GF-D8 (cell line): Measurements from ENCODE around the gene ASXL3.

Experiments
- DNase-seq: peaks from one replicate; lab custom pipeline; 2025; lab: John Stamatoyannopoulos, UW

ASXL3 gene

DNA sequence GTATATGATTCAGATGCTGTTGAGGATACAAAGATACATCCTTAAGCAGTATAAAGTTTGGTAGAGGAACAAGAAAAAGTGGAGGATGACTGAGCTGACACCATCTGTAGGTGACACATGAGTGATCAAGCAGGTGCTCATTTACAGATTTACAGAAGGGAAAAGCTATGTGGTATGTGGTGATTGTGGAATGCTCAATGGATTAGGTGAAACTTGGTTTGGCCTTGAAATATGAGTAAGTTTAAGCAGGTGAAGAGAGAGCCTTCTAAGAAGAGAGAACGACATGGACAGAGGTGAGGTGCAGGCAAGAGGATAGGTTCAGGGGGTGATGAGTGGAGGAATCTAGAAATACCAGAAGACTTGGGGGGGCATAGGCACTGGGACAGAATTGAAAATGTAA lies 5.9 kb downstream of the ASXL3 start:
- no peak for DNase-seq

DNA sequence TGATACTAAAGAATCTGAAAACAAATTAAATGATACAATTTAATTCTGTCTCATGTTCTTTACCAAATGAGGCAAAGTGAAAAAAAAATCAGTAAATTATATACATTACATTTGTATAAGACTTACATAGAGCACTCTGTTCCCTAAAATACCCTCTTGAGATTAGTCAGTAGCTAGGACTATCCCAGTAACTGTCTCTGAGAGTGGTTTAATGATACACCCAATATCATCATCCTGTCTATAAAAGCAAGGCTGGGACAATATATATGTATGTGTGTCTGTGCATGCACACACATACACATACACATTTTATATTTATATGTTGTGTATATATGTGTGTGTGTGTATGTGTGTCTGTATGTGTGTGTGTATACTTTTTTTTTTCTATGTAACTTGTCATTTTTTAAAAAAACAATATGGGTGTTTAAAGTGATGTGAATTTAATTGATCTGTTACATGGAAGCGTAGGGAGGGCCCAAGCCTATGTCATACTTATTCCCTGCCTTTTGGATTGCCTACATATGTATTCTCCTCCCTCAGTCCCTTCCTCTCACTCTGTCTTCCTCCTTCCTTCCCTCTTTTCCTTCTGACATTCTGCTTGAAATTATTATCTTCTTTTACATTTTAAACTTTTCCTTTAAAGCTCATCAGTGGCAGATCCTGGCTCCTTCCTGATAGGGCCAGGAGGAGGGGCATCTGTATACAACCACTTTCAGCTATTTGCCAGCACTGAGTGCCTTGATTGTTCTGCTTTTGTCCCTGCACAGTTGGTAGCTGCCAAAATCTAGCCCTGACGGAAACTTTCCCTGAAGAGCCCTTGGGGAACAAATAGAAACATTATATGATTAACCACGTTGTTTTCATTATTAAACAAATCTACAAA lies 6.8 kb downstream of the ASXL3 start:
- no peak for DNase-seq

DNA sequence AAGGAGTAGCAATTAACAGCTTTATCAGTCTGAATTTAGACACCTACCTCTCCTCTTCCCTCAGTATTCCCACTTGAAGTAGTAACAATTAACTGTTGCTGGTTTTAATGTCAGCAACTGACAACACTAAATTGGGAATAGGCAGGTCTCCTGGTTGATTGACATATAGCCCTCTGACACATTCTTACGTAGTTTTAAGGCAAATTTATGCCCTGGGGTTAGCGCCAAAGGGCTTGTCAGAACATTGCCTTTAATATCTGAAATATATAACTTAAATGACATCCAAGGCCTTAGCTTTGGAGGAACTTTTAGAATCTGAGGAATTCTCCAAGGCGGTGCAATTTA lies 7.4 kb downstream of the ASXL3 start:
- DNase-seq: no peak

DNA sequence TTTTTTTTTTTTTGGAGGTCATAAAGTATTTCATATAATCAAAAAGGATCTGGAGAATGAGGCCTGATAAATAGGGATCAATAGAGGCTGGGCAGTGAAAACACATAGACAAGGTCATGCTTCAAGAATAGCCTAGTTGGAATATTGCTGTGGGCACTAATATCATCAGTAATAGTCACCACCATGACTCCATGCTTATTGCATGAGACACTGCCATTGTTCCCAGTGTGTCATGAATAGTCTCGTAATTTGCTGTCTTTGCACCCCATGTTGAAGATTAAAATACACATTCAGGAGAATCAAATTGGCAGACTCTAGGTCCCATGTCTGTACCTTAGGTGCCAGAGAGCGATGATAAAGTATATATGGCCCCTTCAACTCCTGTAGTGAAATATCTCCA lies 10.3 kb downstream of the ASXL3 start:
- DNase-seq: no peak

DNA sequence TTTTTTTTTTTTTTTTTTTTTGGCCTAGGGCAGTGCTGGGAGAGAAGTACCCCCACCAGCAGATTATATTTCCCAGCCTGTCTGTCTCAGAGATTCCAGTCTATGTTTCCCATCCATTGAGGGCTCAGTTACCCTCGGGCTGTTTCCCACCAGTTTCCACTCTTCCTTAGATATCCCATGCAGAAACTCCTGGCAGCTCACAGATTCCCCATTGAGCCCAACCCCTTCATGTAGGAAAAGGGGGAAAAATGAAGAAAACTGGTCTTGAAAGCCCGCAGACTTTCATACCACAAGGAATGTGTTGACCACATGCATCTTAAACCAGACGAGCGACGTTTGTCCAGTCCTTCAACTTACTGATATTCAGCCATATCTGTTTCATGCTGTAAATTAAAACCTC lies 15.2 kb downstream of the ASXL3 start:
- DNase-seq: no peak

DNA sequence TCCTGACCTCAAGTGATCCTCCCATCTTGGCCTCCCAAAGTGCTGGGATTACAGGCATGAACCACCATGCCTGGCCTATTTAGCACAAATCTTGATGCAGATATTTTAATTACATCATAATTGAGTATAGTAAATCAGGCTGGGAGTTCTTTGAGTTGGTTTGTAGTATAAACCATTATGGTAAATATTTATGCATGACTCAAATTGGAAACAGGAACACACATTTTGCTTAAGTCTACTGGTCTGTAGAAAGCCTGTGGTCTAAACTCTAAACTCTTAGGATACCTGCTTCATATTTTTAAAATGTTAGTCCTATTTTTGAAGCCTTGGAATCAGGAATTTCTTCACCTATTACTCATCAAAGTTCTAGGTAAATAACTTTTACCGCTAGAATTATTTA lies 16.8 kb downstream of the ASXL3 start:
- no peak for DNase-seq

DNA sequence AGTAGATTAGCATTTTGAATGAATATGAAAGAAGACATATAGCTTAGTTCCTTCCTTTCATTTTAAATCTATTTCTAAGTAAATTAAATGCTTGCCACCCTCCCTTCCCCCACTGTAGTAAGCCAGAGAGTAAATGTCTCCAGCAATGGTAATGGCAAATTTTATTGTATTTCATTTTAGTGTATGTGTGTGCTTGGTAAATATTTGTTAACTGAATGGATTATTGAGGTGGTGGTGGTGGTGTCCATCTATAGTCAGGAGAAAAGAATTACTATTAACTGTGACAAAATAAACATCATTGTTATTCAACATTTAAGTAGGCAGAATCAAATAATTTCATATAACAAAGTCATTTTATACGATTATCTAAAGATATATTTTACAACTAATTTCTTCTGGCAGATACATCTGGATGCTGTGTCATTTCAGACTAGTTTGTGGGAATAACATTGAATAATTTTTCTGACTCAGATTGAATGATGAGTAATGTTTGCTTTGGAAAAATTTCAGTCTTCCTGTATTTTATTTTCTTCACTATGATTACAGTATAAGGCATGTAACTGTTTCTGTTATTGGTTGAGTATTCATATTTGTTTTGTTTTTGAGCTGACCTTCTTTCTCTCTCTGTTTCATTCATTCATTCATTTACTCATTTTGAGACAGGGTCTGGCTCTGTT lies 18.3 kb downstream of the ASXL3 start:
- DNase-seq: no peak

DNA sequence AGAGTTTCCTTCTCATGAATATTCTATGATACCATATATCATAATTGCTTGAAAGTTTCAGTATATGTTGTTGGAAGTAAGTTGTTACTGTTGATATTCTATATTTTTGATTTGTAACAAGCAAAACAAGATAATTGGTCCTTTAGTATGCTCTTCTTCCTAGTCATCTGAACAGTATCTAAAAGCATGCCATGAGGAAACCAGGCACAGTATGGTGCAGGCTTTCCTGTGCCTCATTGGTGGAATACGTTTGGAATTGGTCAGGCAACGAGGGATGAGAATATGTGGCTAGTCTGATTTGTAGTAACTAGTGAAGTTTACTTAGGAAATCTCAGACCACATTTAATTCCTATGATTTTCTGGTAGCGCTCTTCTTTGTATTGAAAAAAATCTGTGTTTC lies 22.8 kb downstream of the ASXL3 start:
- DNase-seq: no peak

DNA sequence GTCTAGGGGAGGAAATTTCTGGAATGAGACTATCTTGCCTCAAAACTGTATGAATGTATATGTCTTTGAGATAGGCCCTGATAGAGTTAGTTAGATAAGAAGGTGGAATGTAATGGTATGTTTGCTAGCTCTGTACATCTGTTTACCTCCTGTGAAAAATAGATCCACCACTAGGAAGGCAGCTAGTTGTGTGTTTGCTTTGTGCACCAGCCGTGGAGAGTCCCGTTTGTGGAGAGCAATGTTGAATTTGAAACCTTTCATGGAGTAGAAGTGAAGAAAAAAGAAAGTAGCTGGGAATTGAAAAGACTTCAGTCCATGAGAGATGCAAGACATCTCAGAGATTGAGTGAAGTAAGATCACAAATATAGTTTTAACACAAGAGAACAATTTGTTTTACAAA lies 25.4 kb downstream of the ASXL3 start:
- no peak for DNase-seq

DNA sequence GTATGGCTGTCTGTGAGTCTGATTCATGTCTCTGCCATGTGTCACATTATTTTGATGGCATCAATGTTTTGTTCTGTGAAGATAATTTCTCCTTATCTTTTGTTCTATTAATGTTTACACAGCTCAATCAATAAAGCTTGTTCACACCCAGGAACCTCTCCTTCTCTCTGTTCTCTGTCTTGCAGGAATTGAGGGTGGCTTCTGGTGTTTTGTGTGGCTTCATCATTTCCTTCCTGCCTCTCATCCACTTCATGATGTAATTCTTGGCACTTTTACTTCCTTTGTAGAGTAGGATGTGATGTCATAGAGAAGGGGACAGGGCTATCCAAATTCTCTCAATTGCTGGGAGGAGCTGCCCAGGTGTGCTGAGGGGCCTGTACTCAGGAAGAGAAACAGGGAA lies 27.2 kb downstream of the ASXL3 start:
- peak; percentile 56 for DNase-seq

DNA sequence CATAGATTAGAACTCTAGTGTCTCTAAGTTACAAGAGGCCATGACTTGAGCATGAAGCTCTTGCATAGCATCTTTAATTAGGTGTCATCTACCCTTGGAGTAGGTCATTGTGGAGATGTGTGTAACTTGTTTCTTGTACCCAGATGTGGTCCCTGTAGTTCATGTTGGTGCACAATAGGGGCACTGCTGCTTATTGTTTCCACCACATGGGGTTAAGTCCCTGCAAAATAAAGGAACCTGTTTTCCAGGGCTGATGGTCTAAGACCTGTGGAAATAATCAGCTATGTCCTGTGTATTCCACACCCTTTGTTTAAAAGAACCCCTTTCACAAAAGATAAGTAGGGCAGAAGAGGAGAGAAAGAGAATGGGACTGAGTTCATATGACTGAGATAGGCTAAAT lies 28.6 kb downstream of the ASXL3 start:
- DNase-seq: no peak

DNA sequence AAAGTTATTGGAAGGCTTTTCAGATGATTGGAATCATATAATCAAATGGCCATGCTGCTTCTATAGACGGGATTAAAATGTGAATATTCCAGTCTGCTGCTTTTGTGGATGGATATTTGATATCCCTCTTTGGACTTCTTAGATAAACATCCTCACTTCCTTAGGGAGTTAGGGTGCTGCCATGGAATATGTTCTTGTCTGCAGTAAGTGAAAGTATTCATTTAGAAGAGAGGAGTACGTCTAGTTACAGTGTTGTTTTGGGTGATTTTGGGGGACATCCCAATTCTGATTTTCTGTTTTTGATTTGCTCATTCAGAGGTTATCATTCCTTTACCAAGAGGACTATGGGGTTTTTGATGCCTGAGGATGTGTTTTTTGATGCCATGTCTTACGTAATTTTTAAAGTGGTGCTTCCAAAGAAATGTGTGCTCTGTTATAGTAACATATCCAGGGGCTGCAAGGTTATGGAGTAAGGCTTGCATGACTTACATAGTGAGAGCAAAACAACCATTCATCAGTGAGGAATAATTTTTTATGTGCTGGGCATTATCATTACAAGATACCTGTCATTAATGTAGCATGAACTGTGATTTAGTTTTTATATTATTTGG lies 33.6 kb downstream of the ASXL3 start:
- no peak for DNase-seq

DNA sequence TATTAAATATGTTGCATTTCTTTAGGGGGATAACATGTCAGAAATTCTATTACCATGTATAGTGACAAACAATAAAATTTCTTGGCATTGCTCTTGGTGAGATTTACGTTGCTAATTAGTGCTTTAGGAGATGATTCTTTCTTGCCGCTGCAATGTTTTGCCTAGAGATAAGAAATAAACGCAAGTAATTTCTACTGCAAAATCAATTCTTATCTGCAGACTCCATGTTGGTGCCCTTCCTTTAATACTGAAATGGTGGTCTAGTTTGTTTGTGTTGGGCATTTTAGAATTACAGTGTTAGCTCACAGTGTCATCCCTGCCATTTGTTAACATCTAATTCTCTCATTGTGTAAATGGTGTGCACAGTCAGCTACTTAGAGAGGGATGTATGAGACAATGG lies 34.6 kb downstream of the ASXL3 start:
- DNase-seq: no peak

DNA sequence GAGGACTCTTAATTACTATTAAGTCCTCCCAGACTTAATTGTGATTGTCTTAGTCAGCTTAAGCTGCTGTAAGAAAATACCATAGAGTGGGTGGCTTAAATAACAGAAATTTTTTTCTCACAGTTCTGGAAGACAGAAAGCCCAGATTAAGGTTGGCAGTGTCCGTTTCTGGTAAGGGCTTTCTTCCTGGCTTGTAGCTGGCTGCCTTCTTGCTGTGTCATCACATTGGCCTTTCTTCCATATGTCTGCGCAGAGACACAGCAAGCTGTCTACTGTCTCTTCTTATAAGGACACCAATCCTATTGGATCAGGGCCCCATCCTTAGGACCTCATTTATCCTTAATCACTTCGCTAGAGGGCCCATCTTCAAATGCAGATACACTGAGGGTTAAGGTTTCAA lies 38.5 kb downstream of the ASXL3 start:
- no peak for DNase-seq

DNA sequence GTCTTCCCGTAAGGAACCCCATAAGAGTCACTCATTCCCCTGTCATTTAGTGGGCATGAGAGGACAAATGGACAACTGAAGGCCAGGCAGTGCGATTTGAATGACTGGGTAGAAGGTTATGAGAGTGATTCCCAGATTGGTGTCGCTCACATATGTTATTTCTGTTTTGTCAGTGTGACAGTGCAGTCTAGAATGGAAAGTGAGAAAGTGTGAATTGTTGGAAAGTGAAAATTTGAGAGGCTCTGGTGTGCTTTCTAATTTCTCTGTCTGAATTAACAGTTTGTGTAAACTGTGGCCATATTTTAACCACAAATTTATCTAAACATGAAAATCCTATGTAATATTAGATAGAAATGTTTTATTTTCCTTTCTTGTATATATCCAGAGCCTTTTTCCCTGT lies 49.1 kb downstream of the ASXL3 start:
- DNase-seq: no peak

DNA sequence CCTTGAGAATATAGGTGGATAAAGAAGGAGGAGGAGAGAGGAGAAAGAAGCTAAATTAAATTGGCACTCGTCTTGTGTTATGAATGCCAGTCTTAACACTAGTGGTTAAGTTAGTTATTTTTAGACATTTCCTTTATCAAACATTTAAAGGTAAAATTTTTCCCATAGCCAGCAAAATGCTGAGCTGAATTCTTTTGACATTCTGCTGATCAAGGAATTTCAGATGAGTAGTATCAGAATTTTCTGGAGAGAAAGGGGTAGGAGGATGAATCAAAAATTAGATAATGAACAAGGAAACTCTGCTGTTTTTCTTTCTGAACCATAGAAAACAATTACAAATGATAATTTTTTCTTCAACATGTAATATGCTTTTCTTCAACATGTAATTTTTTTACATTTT lies 52.5 kb downstream of the ASXL3 start:
- DNase-seq: no peak

DNA sequence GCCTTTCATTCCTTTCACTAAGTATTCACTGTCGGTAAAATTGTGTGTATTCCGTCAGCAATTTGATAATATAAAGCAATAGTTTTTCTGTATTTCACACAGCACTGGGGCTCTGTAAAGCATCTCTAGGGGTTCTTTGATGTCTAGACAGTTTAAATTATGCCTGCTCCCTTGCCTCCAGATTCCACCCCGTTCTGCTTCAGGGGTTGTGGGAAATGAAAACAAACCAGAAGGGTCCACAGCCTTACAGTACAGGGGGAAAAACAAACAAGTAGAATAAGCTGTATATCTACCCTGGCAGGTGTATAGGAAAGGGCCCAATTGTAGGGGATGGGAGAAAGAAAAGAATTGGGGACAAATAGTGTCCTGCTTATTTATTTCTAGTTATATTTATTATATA lies 63.1 kb downstream of the ASXL3 start:
- DNase-seq: no peak

DNA sequence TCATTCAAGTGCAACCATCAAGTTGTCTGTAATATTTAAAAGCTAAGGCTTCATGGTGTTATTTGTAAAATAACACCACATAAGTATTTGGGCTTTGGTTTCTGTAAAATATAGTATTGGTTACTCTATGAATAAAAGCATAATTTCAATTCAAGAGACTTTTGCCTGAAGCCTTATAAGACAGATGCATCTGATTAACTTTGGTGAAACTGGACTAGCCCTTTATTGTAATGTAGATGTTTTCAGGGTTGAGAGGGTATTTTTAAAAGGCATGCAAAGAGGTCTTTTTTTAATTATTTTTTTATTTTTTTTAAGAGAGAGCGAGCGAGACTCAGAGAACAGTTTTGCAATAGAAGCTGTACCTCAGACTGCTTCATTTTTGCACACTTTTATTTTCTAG lies 66.5 kb downstream of the ASXL3 start:
- DNase-seq: no peak

DNA sequence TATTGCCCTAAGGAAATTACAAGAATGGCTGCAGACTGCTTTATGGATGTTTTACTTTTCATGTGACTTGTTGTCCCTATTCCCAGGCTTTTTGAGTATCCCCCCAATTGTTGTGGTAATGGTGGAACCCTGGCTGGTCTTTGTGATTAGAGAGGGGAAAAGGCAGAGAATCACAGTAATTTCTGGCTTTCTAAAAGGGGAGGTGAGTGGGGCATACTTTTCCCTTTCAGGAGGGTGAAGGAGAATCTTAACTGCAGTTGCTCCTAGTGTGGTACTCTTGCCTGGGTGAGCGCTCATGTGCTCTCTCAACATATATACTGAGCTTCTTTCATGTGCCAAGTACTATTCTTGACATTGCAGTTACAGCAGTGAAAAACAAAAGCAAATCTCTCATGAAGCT lies 69.3 kb downstream of the ASXL3 start:
- DNase-seq: no peak

DNA sequence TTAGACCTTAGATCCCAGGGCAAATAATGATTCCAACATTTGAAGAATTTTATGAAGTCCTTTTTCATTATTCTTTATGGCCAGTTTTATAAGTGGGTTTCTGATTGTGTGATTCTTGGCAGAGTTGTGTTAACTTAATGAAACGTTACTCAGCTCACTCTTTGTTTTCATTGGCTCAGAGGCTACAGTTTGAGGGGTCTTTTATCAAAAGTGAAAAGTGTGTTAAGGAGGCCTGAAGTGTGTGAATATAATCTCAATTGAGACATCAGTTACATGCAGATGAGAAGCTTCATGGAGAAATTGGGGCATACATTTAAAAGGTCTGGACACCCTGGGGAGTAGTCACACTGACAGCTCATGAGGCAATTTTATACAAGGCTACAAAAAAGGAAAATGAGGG lies 74.6 kb downstream of the ASXL3 start:
- no peak for DNase-seq

DNA sequence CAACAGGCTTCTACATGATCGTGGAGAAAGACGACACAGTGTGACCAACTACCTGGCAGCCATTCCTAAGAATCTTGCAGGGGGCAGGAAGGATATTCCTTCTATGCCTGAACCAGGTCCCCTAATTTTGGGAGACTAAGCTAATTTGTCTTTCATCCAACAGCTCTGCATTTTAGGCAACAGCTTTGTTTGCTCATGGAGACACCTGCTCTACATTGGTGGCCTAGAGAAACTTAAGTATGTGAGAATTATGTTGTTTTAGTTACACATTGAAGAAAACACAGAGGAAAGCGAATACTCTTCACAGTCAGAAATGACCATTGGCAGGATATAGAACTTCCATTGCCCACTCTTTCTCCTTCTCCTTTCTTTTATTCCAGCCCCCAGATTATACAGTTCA lies 75.2 kb downstream of the ASXL3 start:
- no peak for DNase-seq

DNA sequence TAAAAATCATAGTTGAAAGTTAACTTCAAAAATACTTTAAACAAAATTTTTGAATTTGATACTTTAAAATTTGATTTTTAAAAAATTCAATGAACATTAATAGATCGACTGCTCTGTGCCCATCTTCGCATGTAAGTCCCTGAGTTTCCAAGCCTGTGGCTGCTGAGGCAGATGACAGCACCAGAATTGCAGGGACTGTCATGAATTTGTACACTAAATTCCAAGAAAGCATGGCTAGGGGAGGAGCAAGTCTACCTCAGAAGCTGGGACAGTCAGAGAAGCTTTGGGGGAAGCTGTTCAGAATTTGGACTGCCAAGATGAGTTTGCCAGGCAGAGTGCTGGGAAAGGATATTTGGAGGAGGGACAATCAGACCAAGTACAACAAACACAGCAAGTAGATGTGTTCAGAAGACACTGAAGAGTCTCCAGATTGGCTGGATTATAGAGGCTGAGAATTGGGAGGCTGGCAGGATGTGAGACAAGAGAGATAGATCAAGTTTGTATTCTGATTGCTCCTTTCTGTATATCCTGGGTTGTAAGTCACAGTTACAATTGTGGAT lies 79.0 kb downstream of the ASXL3 start:
- DNase-seq: no peak

DNA sequence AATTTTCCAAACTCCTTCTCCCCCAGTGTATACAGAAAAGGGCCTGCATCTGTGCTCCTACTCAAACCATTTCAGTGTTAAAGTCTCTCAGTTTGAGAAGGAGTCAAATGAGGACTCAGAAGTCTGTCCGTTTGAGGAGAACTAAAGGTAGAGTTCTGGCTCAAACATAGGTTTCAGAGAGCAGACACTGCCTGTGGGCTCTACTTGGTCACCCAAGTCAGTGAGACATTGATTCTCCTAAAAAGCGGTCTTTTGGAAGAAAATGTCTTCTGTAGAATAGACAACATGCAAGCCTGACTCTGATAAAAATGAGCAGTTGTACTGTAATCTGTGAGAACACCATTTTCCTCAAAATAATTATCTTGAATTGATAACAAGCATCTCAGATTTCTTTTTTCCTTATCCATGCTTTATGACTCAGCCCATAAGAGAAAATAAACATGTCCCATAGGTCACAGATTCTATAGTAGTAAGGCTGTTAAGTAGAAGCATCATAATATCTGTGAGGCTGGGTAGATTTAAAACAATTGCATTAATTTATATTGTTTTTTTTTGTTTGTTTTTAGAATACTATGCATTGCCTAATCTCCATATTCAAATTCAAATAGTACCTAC lies 82.8 kb downstream of the ASXL3 start:
- DNase-seq: no peak
